Activated B cell treated with CpG ODN at 0.5 μM for 24 hours (primary cell): ENCODE results near the gene TMC4. TPM values are rescaled to one million over a fixed set of nuclear protein-coding genes. Genes with fewer than 3 reads are reported as not detected.

ENCODE experiments used
- ATAC-seq: fragments of 200-7000 bp; cut with Tn5 transposase; one replicate; pipeline ENCODE4 v1.10.0; 2021; ENCODE audit warnings: low read depth, mild to moderate bottlenecking, moderate library complexity
- CTCF ChIA-PET: fragments of 350-600 bp; sonication (Branson Sonifier 250); formaldehyde crosslinking; loops from one replicate; lab custom pipeline; 2021; ENCODE audit warnings: antibody characterized with exemption; lab: Charles Lee
- POLR2A ChIA-PET: fragments of 350-600 bp; sonication (Branson Sonifier 250); formaldehyde crosslinking; loops from one replicate; lab custom pipeline; 2021; ENCODE audit warnings: antibody characterized with exemption; lab: Charles Lee
- DNase-seq: peaks from one replicate; pipeline ENCODE4 v3.0.0; 2022
- H3K27ac Mint-ChIP-seq: one replicate; pipeline ENCODE4 v1.8.0; 2020; ENCODE audit warnings: mixed read lengths
- H3K27me3 Mint-ChIP-seq: one replicate; pipeline ENCODE4 v1.8.0; 2021; ENCODE audit warnings: mixed read lengths
- H3K36me3 Mint-ChIP-seq: one replicate; pipeline ENCODE4 v1.8.0; 2021; ENCODE audit warnings: low read depth, mixed read lengths
- H3K4me1 Mint-ChIP-seq: one replicate; pipeline ENCODE4 v1.8.0; 2021; ENCODE audit warnings: mixed read lengths
- H3K4me3 Mint-ChIP-seq: one replicate; pipeline ENCODE4 v1.8.0; 2020; ENCODE audit warnings: mild to moderate bottlenecking, mixed read lengths
- H3K9me3 Mint-ChIP-seq: one replicate; pipeline ENCODE4 v1.8.0; 2020; ENCODE audit warnings: mixed read lengths
- intact Hi-C: fragments of 100-400 bp; cut with micrococcal nuclease; formaldehyde crosslinking; loops from one replicate; pipeline ENCODE4 v1.15.1; 2024
- total RNA-seq: library from RNA; stranded (reverse); gene quantifications from 2 replicates; pipeline ENCODE4 v1.2.3, GENCODE V29; 2022
- TF ChIP-seq, protein P1 (sequence below): fragments of 200-600 bp; IDR thresholded peaks from one replicate; pipeline ENCODE4 v1.8.0; 2022; ENCODE audit warnings: antibody characterized with exemption, mild to moderate bottlenecking

TMC4 gene
- total RNA-seq, 1 donor from 2014 or later, result not detected

- ChIA-PET CTCF (no interaction called here), POLR2A (interaction anchor here (0.7 to 5.2 kb wide), 4 partner anchors 17 to 112 kb away, joined by 3 to 69 read pairs (median 4); partner anchors contain the start of genes MBOAT7, TMC4 and TSEN34)
- Mint-ChIP-seq H3K27ac (no peak overlapping the region), H3K27me3 (no peaks in the 10 kb centered on the region), H3K4me3 (no peak overlapping the region), H3K4me1 (peaks cover 91% of the 10 kb centered on the region), H3K36me3 (peaks cover 87% of the 10 kb centered on the region), H3K9me3 (no peaks in the 10 kb centered on the region)
- ATAC-seq (no peak), DNase-seq (no peak)
- TF ChIP-seq, protein P1, sequence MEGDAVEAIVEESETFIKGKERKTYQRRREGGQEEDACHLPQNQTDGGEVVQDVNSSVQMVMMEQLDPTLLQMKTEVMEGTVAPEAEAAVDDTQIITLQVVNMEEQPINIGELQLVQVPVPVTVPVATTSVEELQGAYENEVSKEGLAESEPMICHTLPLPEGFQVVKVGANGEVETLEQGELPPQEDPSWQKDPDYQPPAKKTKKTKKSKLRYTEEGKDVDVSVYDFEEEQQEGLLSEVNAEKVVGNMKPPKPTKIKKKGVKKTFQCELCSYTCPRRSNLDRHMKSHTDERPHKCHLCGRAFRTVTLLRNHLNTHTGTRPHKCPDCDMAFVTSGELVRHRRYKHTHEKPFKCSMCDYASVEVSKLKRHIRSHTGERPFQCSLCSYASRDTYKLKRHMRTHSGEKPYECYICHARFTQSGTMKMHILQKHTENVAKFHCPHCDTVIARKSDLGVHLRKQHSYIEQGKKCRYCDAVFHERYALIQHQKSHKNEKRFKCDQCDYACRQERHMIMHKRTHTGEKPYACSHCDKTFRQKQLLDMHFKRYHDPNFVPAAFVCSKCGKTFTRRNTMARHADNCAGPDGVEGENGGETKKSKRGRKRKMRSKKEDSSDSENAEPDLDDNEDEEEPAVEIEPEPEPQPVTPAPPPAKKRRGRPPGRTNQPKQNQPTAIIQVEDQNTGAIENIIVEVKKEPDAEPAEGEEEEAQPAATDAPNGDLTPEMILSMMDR, result no peak
- intact Hi-C loops, result no loop called here
Measured at GRCh38 chr19:54206831-54207177, 33.8 kb upstream of the TMC4 start.

- intact Hi-C loops, result no loop called here
- ChIA-PET CTCF (no interaction called here), POLR2A (interaction anchor here (0.7 to 5.2 kb wide), 5 partner anchors 16 to 421 kb away, joined by 3 to 69 read pairs (median 3); partner anchors contain the start of genes MBOAT7, TMC4 and TSEN34)
- Mint-ChIP-seq H3K4me3 (no peak overlapping the region), H3K4me1 (peaks cover 95% of the 10 kb centered on the region), H3K36me3 (peaks cover 89% of the 10 kb centered on the region), H3K27ac (no peak overlapping the region), H3K27me3 (no peaks in the 10 kb centered on the region), H3K9me3 (no peaks in the 10 kb centered on the region)
- no peak for ATAC-seq
- TF ChIP-seq, protein P1, result no peak
- no peak for DNase-seq
Measured at GRCh38 chr19:54206030-54206830, 33.3 kb upstream of the TMC4 start.

- TF ChIP-seq, protein P1, result no peak
- Mint-ChIP-seq H3K4me1 (peaks cover 94% of the 10 kb centered on the region), H3K36me3 (peaks cover 87% of the 10 kb centered on the region), H3K27me3 (no peaks in the 10 kb centered on the region), H3K27ac (peak overlapping the region; percentile 25), H3K9me3 (no peaks in the 10 kb centered on the region), H3K4me3 (peak overlapping the region; percentile 41)
- ATAC-seq (no peak), DNase-seq (no peak)
- ChIA-PET CTCF (no interaction called here), POLR2A (interaction anchor here (0.7 to 5.2 kb wide), 3 partner anchors 15 to 422 kb away, joined by 3 to 69 read pairs (median 3); partner anchors contain the start of genes MBOAT7 and TSEN34)
- intact Hi-C loops, result no loop called here
Measured at GRCh38 chr19:54204767-54205468, 32.0 kb upstream of the TMC4 start.

DNA sequence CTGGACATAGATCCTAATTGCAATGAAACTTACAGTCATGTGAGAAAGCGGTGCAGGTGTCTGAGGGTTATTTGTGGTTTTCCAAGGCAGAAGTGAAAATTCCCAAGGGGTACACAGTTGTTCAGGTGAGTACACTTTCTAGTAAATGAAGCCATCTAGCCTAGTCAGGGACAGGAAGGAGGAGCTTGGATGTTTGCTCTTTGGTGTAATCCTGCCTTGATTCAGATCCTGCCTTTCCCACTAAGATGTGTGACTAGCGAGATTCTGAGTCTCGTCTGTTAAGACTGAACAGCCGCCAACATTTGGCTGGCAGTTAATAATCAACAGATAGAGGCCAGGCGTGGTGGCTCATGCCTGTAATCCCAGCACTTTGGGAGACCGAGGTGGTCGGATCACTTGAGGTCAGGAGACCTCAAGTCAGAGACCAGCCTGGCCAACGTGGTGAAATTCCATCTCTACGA is 30.2 kb upstream of the TMC4 start:
- H3K4me3 Mint-ChIP-seq, result peak overlapping the region; percentile 100
- ATAC-seq (no peak), DNase-seq (no peak)
- no peaks in the 10 kb centered on the region for H3K27me3 Mint-ChIP-seq
- H3K36me3 Mint-ChIP-seq, result peaks cover 76% of the 10 kb centered on the region
- peak overlapping the region; percentile 24 for H3K27ac Mint-ChIP-seq
- H3K4me1 Mint-ChIP-seq, result peaks cover 82% of the 10 kb centered on the region
- TF ChIP-seq, protein P1, result no peak
- no peaks in the 10 kb centered on the region for H3K9me3 Mint-ChIP-seq
- POLR2A ChIA-PET, result interaction anchor here (1.4 to 6.5 kb wide), 2 partner anchors 14 to 44 kb away, joined by 4 to 244 read pairs; partner anchors contain the start of genes LENG1, MBOAT7 and TSEN34
- CTCF ChIA-PET, result no interaction called here
- intact Hi-C loops, result no loop called here
